ENCODE measurements around the gene ACTN4.

The ACTN4 gene

DNA sequence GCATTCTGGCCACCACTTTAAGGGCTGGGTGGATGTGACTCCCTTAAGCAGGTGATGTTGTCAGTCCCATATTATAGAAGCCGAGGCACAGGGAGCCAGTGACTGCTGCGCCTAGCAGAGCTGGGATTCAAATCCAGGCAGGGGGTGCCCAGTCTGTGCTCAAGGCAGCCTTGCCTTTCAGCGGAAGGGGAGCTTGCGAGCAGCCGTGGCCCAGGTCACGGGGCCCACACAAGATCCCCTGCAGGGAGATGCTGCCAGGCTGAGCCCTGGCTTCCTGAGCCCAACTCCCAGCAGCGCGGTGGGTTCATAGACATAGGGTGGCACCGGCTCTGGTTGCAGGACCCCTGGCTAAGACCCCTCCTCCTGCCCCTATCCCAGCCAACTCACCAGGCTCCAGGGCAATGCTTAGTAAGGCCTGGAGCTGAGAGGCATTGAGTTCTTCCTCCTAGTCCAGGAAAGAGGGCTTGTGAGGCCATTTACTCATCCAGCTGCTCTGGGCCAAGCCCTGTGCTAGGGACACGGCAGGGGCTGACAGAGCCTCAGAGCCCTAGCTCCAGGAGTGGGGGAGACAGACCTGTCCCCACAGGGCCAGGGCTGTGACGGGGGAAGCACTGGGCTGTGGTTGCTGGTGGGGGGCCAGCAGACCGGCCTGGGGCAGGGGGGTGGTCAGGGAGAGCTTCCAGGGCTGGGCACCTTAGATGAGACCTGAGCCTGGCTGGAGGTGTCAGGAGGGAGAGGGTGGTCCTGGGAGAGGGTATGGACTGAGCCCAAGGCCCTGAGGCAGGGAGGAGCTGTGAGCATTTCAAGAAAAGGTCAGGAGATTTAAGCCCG lies 87.2 kb downstream of the ACTN4 start:
- Histone ChIP-seq H3K9me3 (no peaks in the 10 kb centered on the region), H3K27ac (peak overlapping the region; percentile 59), H3K27me3 (peaks cover 40% of the 10 kb centered on the region), H3K4me1 (ENCODE audit: control insufficient read depth in 1 of 2, insufficient read depth in 1 of 2, low read depth in 1 of 2, low read length in 1 of 2) (peaks cover 24 to 37% of the 10 kb centered on the region in 2 experiments), H3K4me3 (ENCODE audit: low read depth in 1 of 2, low read length in 1 of 2) (peak overlapping the region in 1 of 2 experiments; percentile 24), H3K36me3 (peaks cover 24% of the 10 kb centered on the region)
- TF ChIP-seq, protein P1, sequence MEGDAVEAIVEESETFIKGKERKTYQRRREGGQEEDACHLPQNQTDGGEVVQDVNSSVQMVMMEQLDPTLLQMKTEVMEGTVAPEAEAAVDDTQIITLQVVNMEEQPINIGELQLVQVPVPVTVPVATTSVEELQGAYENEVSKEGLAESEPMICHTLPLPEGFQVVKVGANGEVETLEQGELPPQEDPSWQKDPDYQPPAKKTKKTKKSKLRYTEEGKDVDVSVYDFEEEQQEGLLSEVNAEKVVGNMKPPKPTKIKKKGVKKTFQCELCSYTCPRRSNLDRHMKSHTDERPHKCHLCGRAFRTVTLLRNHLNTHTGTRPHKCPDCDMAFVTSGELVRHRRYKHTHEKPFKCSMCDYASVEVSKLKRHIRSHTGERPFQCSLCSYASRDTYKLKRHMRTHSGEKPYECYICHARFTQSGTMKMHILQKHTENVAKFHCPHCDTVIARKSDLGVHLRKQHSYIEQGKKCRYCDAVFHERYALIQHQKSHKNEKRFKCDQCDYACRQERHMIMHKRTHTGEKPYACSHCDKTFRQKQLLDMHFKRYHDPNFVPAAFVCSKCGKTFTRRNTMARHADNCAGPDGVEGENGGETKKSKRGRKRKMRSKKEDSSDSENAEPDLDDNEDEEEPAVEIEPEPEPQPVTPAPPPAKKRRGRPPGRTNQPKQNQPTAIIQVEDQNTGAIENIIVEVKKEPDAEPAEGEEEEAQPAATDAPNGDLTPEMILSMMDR (IDR thresholded peaks at IDR 0.05), result no peak

DNA sequence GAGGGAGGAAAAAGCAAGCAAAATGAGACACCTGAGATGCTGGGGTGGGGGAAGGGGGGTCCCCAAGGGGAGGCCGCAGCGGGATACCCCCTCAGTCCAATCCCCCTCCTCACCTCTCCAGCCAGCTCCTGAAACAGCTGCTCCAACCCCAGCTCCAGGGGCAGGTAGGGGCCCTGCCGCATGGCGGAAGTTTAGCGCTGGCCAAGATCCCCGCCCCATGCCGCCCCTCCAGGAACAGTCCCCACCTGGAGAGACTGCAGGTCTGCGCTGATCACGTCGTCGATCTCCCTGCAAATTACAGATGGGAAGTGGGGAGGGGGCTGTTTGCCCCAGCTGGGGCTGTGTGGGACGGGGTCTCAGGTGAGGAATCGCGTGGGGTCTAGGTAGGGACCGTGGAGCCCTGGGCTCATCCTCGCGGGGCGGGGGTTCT lies 87.8 kb downstream of the ACTN4 start:
- no peaks in the 10 kb centered on the region for H3K9me3 ChIP-seq
- peak overlapping the region; percentile 59 for H3K27ac ChIP-seq
- H3K36me3 ChIP-seq, result peaks cover 18% of the 10 kb centered on the region
- peaks cover 24 to 37% of the 10 kb centered on the region in 2 experiments for H3K4me1 ChIP-seq (ENCODE audit: control insufficient read depth in 1 of 2, insufficient read depth in 1 of 2, low read depth in 1 of 2, low read length in 1 of 2)
- TF ChIP-seq, protein P1 (IDR thresholded peaks at IDR 0.05), result no peak
- peaks cover 40% of the 10 kb centered on the region for H3K27me3 ChIP-seq
- H3K4me3 ChIP-seq (ENCODE audit: low read depth in 1 of 2, low read length in 1 of 2), result no peak overlapping the region

DNA sequence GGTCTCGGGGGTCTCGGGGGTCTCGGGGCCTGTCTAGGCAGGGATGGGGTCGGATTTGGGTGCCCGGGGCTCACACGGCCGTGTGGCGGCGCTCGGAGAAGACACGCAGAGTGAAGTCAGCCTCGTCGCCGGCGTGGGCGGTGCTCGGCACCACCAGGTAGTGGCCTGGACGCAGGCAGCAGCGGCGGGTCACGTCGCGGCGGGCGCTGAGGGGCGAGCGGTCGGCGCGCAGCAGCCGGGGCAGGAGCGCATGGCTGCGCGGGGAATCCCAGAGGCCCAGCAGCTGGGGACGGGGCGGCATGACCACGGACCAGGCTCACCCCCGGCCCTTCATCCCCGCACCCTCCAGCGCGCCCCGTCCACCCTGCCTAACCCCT lies 88.6 kb downstream of the ACTN4 start:
- no peaks in the 10 kb centered on the region for H3K9me3 ChIP-seq
- TF ChIP-seq, protein P1 (IDR thresholded peaks at IDR 0.05), result no peak
- H3K36me3 ChIP-seq, result peaks cover 11% of the 10 kb centered on the region
- no peak overlapping the region for H3K27ac ChIP-seq
- peak overlapping the region; percentile 27 to 56 for H3K4me3 ChIP-seq (ENCODE audit: low read depth in 1 of 2, low read length in 1 of 2)
- peaks cover 24 to 37% of the 10 kb centered on the region in 2 experiments for H3K4me1 ChIP-seq (ENCODE audit: control insufficient read depth in 1 of 2, insufficient read depth in 1 of 2, low read depth in 1 of 2, low read length in 1 of 2)
- H3K27me3 ChIP-seq, result peaks cover 40% of the 10 kb centered on the region

DNA sequence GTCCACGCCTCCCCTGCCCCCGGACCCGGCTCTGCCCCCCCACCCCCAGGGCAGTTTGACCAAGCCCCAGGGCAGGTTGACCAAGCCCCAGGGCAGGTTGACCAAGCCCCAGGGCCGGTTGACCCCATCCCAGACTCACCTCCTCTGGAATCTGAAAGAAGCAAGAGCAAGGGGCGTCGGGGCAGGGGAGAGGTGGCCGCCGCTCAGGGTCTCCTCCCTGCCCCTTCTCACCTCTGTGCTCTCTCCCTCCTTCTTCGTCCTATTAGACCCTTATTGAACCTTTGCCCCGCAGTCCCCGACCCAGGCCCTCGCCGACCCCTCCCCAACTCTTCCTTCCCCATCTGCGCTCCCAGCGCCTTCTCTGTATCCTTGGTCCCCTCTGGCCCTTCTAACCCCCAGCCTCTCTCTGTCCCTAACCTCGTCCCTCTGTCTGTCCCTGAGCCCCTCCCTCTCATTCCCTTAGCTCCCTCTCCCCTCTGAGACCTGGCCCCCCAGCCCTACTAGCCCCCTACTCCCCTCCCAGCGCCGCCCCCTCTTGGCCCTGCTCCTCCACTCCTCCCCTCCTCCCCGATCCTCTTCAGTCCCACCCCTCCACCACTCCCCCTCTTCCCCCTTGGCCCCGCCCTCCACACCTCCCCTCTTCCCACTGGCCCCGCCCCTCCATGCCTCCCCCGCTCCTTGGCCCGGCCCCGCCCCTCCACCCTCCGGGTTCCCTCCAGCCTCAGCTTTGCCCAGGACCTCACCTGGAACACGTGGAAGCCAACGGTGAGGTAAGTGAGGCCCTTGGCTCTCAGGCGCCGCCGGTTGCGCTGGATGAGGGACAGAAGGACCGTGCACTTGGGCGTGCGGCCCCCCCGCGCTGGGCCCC lies 89.2 kb downstream of the ACTN4 start:
- Histone ChIP-seq H3K9me3 (no peaks in the 10 kb centered on the region), H3K27me3 (peaks cover 40% of the 10 kb centered on the region), H3K4me1 (ENCODE audit: control insufficient read depth in 1 of 2, insufficient read depth in 1 of 2, low read depth in 1 of 2, low read length in 1 of 2) (peaks cover 24 to 37% of the 10 kb centered on the region in 2 experiments), H3K27ac (no peak overlapping the region), H3K4me3 (ENCODE audit: low read depth in 1 of 2, low read length in 1 of 2) (peak overlapping the region in 1 of 2 experiments; percentile 56), H3K36me3 (peaks cover 5% of the 10 kb centered on the region)
- TF ChIP-seq, protein P1 (IDR thresholded peaks at IDR 0.05), result no peak

DNA sequence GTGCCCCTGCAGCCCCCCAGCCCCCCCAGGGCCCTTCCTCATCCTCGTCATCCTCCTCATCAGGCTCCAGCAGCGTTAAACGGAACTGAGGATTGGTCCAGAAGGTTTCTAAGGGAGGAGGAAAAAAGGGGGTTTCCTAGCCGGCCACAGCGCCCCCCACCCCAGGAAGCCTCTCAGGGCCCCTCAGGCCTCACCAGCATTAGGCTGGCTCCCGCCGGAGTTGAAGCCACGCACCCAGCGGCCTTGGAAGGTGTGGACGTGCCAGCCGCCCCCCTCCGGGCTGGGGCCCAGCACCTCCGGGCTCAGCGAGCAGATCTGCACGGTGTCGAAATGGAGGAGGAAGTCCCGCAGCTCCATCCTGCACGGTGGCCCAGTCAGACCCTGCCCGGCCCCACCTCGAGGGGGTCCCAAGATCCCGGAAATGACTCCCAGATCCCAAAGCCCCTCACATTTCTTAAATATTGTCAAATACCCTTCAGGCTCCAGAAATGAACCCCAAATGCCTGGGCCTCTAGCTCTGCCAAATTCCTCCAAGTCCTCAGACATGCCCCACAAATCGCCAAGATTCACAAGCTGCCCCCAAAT lies 89.9 kb downstream of the ACTN4 start:
- H3K27me3 ChIP-seq, result peaks cover 40% of the 10 kb centered on the region
- no peaks in the 10 kb centered on the region for H3K36me3 ChIP-seq
- peaks cover 24 to 37% of the 10 kb centered on the region in 2 experiments for H3K4me1 ChIP-seq (ENCODE audit: control insufficient read depth in 1 of 2, insufficient read depth in 1 of 2, low read depth in 1 of 2, low read length in 1 of 2)
- H3K27ac ChIP-seq, result no peak overlapping the region
- TF ChIP-seq, protein P1 (IDR thresholded peaks at IDR 0.05), result no peak
- H3K9me3 ChIP-seq, result no peaks in the 10 kb centered on the region
- peak overlapping the region; percentile 25 to 56 for H3K4me3 ChIP-seq (ENCODE audit: low read depth in 1 of 2, low read length in 1 of 2)
